ENCODE data around the gene GSDME. TPM values are rescaled to one million over a fixed set of nuclear protein-coding genes. Genes with fewer than 3 reads are reported as not detected.

Gene GSDME
- total RNA-seq, 1 donor from 2014 or later: 11.0 TPM

DNA sequence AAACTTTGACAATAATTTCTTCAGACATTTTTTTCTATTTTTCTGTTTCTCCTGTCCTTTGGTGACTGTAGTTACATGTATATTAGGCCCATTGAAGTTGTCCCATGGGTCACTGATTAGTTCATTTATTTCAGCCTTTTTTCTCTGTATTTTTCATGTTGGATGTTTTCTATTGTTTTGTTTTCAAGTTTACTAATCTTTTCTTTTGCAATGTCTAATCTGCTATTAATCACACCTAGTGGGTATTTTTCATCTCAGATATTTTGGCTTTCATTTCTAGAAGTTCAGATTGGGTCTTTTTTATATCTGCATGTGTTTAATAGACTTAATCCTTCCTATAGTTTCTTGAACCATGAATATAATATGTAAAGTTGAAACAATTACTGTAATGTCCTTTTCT, 99.3 kb downstream of the GSDME start:
- no peak overlapping the region for H3K27ac Mint-ChIP-seq
- H3K4me1 Mint-ChIP-seq (ENCODE audit: low read depth): peaks cover 7% of the 10 kb centered on the region
- no peak for DNase-seq (ENCODE audit: low spot score)
- H3K36me3 Mint-ChIP-seq (ENCODE audit: low read depth): peaks cover 5% of the 10 kb centered on the region
- H3K9me3 Mint-ChIP-seq: no peaks in the 10 kb centered on the region
- H3K27me3 Mint-ChIP-seq (ENCODE audit: insufficient read depth): no peaks in the 10 kb centered on the region
- no peak overlapping the region for H3K4me3 Mint-ChIP-seq
- intact Hi-C loops (cut with micrococcal nuclease): no loop called here

- H3K27ac Mint-ChIP-seq: no peak overlapping the region
- no peak overlapping the region for H3K4me3 Mint-ChIP-seq
- H3K27me3 Mint-ChIP-seq (ENCODE audit: insufficient read depth): no peaks in the 10 kb centered on the region
- peaks cover 5% of the 10 kb centered on the region for H3K36me3 Mint-ChIP-seq (ENCODE audit: low read depth)
- no peaks in the 10 kb centered on the region for H3K9me3 Mint-ChIP-seq
- intact Hi-C loops (cut with micrococcal nuclease): no loop called here
- DNase-seq (ENCODE audit: low spot score): no peak
- H3K4me1 Mint-ChIP-seq (ENCODE audit: low read depth): peaks cover 12% of the 10 kb centered on the region
Measured at GRCh38 chr7:24656608-24657007, 100.7 kb downstream of the GSDME start.

DNA sequence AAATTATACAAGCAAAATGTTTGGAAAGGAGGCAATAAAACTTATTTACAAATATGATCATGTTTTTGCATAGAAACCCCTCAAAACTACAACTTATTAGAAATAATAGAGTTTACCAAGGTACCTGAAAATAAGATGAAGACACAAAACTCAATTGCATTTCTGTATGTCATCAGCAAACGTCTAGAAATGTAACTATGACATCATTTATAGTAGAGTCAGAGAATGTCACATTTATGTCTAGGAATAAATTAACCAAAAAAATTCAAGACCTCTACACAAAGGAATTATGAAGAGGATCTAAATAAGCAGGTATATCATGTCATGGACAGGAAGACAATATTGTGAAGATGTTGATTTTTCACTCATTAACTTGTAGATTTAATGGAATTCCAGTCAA, 103.0 kb downstream of the GSDME start:
- intact Hi-C loops (cut with micrococcal nuclease): no loop called here
- Mint-ChIP-seq H3K27ac (no peak overlapping the region), H3K27me3 (ENCODE audit: insufficient read depth) (no peaks in the 10 kb centered on the region), H3K4me1 (ENCODE audit: low read depth) (peaks cover 12% of the 10 kb centered on the region), H3K9me3 (no peaks in the 10 kb centered on the region), H3K4me3 (no peak overlapping the region), H3K36me3 (ENCODE audit: low read depth) (peaks cover 3% of the 10 kb centered on the region)
- no peak for DNase-seq (ENCODE audit: low spot score)

- H3K27me3 Mint-ChIP-seq (ENCODE audit: insufficient read depth): no peaks in the 10 kb centered on the region
- no peak overlapping the region for H3K27ac Mint-ChIP-seq
- peak overlapping the region; percentile 47 for H3K4me3 Mint-ChIP-seq
- H3K9me3 Mint-ChIP-seq: no peaks in the 10 kb centered on the region
- no peaks in the 10 kb centered on the region for H3K36me3 Mint-ChIP-seq (ENCODE audit: low read depth)
- no peak for DNase-seq (ENCODE audit: low spot score)
- intact Hi-C loops (cut with micrococcal nuclease): no loop called here
- peaks cover 12% of the 10 kb centered on the region for H3K4me1 Mint-ChIP-seq (ENCODE audit: low read depth)
Measured at GRCh38 chr7:24653316-24654085, 103.8 kb downstream of the GSDME start.

DNA sequence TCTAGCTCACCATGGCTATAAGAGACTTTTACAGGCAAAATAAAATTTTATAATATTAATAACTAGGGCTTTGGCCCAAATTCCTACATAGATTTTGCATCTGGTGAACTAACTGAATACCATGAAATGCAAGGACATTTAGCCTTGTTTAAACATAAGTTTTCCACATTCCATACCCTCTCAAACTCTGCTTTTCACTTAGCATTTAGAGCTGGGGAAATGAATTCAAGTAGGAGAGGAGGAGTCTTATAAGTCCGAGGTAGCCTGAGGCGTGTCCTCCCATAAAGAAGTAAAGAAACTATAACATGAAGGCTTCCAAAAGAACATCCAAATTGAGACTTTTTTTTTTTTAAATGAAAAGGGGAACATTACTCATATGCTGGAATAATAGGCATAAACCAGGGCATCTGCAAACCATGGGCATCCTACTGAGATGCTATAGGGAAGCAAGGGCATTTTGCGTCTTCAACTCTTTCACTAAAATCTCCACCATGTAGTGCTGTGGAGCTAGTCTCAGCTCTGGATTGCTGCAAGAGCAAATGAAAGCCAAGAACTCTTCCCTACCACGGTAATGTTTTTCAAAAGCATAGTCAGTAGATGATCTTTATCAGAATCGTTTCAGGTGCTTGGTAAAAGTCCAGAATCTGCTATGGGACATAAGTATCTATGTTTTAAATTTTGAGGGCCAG, 104.9 kb downstream of the GSDME start:
- no peak overlapping the region for H3K4me3 Mint-ChIP-seq
- no peaks in the 10 kb centered on the region for H3K9me3 Mint-ChIP-seq
- no peak for DNase-seq (ENCODE audit: low spot score)
- no peak overlapping the region for H3K27ac Mint-ChIP-seq
- H3K27me3 Mint-ChIP-seq (ENCODE audit: insufficient read depth): no peaks in the 10 kb centered on the region
- peaks cover 12% of the 10 kb centered on the region for H3K4me1 Mint-ChIP-seq (ENCODE audit: low read depth)
- H3K36me3 Mint-ChIP-seq (ENCODE audit: low read depth): no peaks in the 10 kb centered on the region
- intact Hi-C loops (cut with micrococcal nuclease): no loop called here

Other genes starting within 250 kb of the GSDME start
- 34.9 and 42.2 TPM in 2 replicates for gene PALS2, start 184.0 kb downstream of the GSDME start, total RNA-seq
- 90.6 and 101 TPM in 2 replicates for gene OSBPL3, start 222.7 kb upstream of the GSDME start, total RNA-seq